Measurements from ENCODE around the gene PKD1L1.
"Not testable (repeated sequence)": the region's sequence is repeated elsewhere in the genome, so short reads cannot be mapped to it uniquely, and the experiment has no call there.

The PKD1L1 gene

DNA sequence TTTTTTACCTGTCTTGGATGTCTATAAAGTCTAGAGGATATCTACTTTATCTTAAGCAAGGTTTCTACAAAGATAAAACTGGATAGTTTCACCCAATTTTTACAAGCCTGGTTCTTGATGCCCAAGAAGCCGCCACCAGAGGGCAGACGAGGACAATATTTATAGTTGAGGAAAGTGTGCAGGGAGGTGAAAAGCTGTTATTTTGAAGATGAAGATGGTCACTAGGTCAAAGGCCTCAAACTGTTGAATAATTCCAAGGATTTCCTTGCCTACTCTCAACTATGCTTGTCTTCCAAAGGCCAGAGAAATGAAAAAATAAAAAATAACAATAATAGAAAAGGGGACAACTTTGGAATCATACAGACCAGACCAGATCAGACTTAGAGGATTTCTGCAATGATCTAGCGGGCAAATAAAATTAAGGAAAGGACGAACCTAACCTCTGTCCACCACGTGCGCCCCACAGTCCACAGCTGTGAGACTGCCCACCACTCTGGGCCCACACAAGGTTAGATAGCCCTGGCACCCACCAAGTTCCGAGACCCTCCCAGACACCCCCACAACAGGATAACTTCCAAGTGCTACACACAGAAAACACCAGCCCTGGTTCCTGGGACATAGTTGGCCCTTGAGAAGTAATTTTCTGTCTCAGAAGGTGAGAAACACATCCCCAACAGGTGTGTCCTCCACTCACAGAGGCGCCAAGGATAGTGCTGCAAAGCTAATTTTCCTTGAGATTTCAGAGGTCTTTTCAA, 2.8 kb downstream of the PKD1L1 start:
- Mint-ChIP-seq H3K4me3 (no peak overlapping the region), H3K4me1 (ENCODE audit: low read depth) (no peaks in the 10 kb centered on the region), H3K27me3 (no peaks in the 10 kb centered on the region), H3K36me3 (no peaks in the 10 kb centered on the region), H3K9me3 (ENCODE audit: low read depth) (no peaks in the 10 kb centered on the region), H3K27ac (no peak overlapping the region)

DNA sequence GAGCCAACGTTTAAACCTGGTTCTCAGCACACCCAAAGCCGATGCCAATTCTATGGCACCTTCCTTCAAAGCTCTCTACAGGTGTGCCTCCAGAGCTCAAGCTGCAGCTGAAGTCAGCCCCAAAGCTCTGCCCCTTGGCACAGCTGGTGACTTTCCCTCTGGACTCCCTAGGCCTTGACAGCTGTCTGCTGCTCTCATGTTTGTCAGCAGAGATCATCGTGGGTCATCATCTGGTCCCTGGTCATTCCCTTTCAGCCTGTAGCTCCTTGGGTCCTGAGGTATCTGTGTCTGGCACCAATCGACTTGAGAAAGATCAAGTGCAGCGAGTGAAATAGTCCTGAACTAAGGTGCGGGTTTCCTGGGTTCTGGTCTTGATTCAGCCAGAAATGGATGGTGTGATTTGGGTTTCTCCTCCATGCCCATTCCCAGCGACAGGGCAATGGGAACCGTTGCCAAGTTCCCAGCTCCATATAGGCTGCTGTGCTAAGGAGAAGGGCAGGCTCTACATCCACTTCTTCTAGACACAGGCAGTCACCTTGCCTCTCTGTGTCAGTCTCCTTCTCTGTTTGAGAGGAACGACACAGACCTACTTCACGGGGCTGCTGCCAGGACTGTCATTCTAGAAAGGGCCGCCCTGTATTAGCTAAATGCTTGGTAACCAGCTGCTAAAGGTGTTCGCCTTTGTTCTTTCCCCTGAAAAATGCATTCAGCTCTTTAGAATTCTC, 3.6 kb downstream of the PKD1L1 start:
- no peak overlapping the region for H3K4me3 Mint-ChIP-seq
- H3K36me3 Mint-ChIP-seq: no peaks in the 10 kb centered on the region

DNA sequence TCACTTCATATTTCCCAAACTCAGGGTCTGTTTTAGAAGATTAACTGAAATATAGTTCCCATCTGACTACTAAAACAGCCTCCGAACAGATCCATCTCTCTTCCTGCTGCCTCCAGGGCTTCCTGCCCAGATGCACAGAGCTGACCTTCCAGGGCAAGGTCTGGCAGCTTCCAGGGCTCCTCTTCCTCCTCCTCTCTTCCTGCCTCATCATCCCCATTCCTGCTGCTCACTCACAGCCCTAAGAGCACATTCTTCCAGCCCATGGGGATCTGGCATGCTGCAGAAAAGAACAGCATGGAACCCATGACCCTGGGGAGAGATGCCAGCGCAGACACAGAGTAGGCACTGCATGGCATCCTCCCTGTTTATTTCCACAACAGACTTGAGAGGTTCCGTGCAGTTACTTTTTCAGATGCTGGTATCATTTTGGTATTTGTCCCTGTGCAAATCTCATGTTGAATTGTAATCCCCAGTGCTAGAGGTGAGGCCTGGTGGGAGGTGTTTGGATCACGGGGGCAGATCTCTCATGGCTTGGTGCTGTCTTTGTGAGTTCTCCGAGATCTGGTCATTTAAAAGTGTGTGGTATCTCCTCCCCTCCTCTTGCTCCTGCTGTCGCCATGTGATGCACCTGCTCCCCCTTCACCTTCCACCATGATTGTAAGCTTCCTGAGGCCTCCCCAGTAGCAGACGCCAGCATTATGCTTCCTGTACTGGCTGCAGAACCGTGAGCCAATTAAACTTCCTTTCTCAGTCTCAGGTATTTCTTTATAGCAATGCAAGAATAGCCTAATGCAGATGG, 4.4 kb downstream of the PKD1L1 start:
- Mint-ChIP-seq H3K9me3 (ENCODE audit: low read depth) (no peaks in the 10 kb centered on the region), H3K27ac (no peak overlapping the region), H3K4me3 (no peak overlapping the region), H3K36me3 (no peaks in the 10 kb centered on the region), H3K27me3 (no peaks in the 10 kb centered on the region), H3K4me1 (ENCODE audit: low read depth) (no peaks in the 10 kb centered on the region)

More for the DNA sequence above, 3.6 kb downstream of the PKD1L1 start:
- Mint-ChIP-seq H3K27ac (no peak overlapping the region), H3K27me3 (no peaks in the 10 kb centered on the region), H3K9me3 (ENCODE audit: low read depth) (no peaks in the 10 kb centered on the region), H3K4me1 (ENCODE audit: low read depth) (no peaks in the 10 kb centered on the region)

DNA sequence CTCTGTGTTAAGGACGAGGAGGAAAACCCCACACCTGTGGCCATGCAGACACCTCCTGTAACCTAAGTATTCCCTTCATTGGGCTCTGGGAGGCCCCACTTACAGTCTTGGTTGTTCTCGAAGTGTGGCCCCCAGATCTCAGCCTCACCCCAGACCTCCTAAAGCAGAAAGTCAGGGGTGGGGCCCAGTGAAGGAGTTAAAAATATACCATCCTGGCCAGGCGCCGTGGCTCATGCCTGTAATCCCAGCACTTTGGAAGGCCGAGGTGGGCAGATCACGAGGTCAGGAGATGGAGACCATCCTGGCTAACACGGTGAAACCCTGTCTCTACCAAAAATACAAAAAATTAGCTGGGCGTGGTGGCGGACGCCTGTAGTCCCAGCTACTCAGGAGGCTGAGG, 5.6 kb downstream of the PKD1L1 start:
- not testable (repeated sequence) for H3K27me3 Mint-ChIP-seq; H3K27ac Mint-ChIP-seq; H3K36me3 Mint-ChIP-seq; H3K9me3 Mint-ChIP-seq (ENCODE audit: low read depth); H3K4me1 Mint-ChIP-seq (ENCODE audit: low read depth); H3K4me3 Mint-ChIP-seq

DNA sequence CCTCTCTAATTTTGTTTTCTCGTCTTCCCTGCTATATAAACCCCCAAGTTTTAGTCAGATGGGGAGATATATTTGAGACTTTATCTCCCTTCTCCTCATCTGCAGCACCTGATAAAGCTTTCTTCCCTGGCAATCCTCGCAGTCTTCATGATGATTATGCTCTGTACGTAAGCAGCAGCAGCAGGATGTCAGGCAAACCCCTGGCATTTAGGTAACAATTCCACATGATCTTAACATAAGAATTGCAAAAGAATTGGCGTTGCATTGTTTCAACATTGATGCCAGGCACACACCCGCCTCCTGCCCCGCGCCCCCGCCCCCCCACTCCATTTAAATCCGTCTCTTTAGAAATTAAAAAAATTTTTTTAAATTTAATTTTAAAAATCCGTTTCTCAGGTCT, 6.1 kb downstream of the PKD1L1 start:
- Mint-ChIP-seq H3K4me3 (no peak overlapping the region), H3K27ac (no peak overlapping the region), H3K27me3 (no peaks in the 10 kb centered on the region), H3K4me1 (ENCODE audit: low read depth) (no peaks in the 10 kb centered on the region), H3K36me3 (no peaks in the 10 kb centered on the region), H3K9me3 (ENCODE audit: low read depth) (no peaks in the 10 kb centered on the region)

DNA sequence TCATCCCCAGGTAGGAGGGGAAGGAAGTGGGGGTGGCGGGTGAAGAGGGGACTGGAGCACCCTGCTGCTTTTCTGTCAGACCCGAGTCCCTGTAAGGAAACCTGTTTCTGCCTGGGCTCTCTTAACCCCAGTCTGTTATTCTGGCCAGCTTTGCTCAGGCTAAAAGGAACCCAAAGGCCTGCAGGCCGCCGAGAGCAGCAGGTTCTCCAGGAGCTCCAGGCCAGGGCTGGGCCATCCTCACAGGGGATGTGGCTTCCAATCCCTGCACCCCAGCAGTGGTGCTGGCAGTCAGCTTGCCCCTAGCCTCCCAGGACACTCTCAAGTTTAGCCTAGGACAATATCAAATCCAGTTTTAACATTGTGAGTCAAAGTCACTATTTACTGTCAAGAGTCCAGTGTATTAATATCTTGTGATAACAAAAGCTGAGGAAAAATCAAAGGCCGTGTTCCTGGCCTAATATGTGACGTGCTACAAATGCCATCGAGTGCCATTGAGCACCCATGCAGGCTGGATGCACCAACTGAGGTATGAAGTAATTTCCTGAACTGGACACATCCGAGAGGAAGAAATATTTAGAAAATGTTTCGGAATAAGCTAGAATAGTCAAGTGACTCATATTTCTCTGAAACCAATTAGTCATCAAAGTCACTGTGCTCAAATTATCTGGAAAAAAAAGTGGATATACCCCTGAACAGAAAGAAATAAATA, 7.0 kb downstream of the PKD1L1 start:
- H3K27ac Mint-ChIP-seq: no peak overlapping the region
- H3K4me3 Mint-ChIP-seq: no peak overlapping the region
- H3K36me3 Mint-ChIP-seq: no peaks in the 10 kb centered on the region
- no peaks in the 10 kb centered on the region for H3K4me1 Mint-ChIP-seq (ENCODE audit: low read depth)
- H3K9me3 Mint-ChIP-seq (ENCODE audit: low read depth): no peaks in the 10 kb centered on the region
- no peaks in the 10 kb centered on the region for H3K27me3 Mint-ChIP-seq

DNA sequence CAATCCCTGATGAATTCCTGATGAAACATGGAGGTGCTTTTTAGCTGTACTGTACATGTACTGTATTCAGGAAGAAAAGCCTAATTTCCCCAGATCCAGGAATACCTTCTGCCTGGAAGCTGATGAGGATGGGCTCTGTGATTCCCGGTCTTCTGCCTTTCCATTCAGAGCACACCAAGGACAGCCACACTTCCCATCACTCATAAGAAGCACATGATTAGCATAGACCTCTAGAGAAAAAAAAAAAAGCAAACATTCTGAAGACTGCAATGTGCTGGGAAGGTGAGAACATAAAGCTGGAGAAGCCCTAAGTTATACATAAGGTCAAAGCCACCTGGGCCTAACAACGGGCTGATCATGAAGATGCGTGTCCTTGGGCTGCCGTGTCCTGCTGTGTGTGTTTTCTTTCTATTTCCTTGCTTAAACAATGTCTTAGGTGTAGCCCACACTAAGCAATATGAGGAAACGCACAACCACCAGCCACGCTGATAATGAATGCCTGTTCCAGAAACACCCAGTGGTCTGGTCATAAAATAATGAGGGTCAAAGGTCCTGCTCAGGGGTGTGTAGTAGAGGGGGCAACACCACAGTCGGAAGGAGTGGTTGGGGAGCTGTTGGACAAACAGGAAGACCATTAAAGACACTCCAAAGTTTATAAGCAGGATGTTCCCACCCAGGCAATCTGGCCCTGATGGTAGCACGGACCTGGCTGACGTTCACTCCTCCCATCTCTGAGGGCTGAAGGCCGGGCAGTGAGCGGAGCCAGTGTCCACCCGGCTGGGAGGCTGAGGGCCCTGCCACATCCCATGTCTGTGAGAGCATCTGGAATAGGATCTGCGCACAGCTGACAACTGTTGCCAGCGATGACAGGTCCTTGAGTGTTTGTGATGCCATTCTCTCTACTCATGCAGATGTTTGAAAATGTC, 7.9 kb downstream of the PKD1L1 start:
- no peaks in the 10 kb centered on the region for H3K36me3 Mint-ChIP-seq
- H3K27ac Mint-ChIP-seq: no peak overlapping the region
- H3K4me1 Mint-ChIP-seq (ENCODE audit: low read depth): no peaks in the 10 kb centered on the region
- no peaks in the 10 kb centered on the region for H3K9me3 Mint-ChIP-seq (ENCODE audit: low read depth)
- H3K4me3 Mint-ChIP-seq: no peak overlapping the region
- H3K27me3 Mint-ChIP-seq: no peaks in the 10 kb centered on the region

DNA sequence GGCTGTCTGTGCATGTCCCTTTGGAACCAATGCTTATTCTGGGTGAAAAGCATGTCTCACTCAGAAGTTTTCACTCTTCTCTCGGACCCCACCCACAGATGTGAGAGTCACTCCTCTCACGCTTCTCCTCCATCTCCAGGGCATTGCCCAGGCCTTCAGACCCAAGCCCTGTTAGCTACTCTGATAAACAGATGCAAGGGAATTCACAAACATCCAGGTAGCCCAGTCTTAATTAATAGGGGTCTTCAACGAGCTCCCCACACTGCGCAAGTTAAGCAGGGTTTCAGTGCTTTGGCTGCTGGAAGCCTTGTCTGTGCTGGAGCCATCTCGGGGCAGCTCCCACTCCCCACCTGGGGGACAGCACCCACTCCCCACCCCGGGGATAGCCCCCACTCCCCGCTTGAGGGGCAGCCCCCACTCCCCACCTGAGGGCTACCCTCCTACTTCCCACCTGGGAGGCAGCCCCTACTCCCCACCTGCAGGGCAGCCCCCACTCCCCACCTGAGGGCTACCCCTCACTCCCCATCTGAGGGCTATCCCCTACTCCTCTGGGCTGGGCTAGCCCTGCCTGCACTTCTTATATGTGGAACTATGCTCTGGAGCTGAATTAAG, 8.7 kb downstream of the PKD1L1 start:
- H3K27me3 Mint-ChIP-seq: no peaks in the 10 kb centered on the region
- H3K27ac Mint-ChIP-seq: no peak overlapping the region
- no peaks in the 10 kb centered on the region for H3K4me1 Mint-ChIP-seq (ENCODE audit: low read depth)
- H3K9me3 Mint-ChIP-seq (ENCODE audit: low read depth): no peaks in the 10 kb centered on the region
- no peaks in the 10 kb centered on the region for H3K36me3 Mint-ChIP-seq
- no peak overlapping the region for H3K4me3 Mint-ChIP-seq

DNA sequence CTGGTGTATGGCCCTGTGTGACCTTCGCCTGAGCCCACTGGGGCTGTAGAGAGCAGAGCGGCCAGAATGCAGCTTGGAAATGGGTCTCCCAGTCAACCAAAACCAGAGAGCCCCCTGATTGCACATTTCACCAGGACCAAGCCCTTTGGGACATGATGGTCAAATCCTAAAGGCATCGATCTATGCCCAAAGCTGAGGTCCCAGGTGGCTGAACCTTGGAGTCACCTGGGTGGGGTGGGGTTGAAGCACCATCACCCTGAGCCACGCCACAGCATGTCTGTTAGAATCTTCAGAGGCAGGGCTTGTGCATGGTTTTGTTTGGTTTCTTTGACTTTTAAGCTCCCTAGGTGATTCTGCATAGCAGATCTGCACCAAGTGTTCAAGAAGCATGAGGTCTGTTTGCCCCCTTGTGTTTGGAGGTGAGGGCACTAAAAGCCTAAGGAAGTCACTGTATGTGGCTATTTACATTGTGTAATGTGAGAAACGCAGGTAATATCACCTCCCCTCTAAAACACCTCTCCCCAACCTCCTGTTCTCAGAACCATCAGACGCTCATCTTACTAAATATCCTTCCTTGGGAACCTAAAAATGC, 9.6 kb downstream of the PKD1L1 start:
- no peaks in the 10 kb centered on the region for H3K27me3 Mint-ChIP-seq
- H3K9me3 Mint-ChIP-seq (ENCODE audit: low read depth): no peaks in the 10 kb centered on the region
- H3K4me3 Mint-ChIP-seq: no peak overlapping the region
- H3K4me1 Mint-ChIP-seq (ENCODE audit: low read depth): no peaks in the 10 kb centered on the region
- H3K27ac Mint-ChIP-seq: no peak overlapping the region
- H3K36me3 Mint-ChIP-seq: no peaks in the 10 kb centered on the region

DNA sequence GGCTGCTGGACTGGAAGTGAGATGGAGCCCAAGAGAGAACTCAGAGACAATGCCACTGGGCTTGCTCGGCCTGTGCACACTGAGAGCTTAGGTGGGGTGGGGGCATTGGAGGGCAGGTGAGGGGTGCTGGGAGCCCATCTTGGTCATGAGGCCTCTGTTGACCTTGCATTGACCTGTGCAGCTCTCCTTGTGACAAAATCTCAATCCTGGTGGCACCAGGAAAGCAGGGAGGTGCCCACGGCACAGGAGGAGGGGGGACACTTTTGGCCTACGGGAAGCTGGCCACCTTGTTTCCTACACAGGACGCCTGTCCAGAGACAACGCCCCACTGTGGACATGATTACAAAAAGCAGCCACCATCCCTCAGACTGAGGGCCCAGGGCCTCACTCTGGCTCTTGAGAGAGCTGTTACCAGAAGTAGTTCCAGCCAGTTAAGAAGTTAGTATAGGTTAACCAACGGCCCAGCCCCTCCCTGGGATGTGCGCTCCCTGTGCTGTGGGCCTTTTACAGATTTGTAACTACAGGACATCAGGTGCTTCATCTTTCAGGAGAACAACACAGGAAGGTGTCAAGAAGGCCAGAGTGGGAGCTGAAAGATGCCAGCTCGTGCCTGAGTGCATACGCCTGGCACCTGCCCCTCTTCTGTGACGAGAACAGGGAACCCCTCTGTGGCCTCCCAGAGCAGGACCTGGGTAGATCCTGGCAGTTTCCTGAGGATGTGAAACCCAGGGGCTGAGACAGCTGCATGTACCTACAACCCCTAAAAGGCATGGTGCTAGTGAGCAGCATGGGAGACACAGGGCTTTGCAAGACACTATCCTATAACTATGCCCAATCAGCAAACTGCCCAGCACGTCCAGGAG, 10.3 kb downstream of the PKD1L1 start:
- no peaks in the 10 kb centered on the region for H3K27me3 Mint-ChIP-seq
- no peak overlapping the region for H3K27ac Mint-ChIP-seq
- H3K36me3 Mint-ChIP-seq: no peaks in the 10 kb centered on the region
- no peak overlapping the region for H3K4me3 Mint-ChIP-seq
- no peaks in the 10 kb centered on the region for H3K9me3 Mint-ChIP-seq (ENCODE audit: low read depth)
- H3K4me1 Mint-ChIP-seq (ENCODE audit: low read depth): no peaks in the 10 kb centered on the region

DNA sequence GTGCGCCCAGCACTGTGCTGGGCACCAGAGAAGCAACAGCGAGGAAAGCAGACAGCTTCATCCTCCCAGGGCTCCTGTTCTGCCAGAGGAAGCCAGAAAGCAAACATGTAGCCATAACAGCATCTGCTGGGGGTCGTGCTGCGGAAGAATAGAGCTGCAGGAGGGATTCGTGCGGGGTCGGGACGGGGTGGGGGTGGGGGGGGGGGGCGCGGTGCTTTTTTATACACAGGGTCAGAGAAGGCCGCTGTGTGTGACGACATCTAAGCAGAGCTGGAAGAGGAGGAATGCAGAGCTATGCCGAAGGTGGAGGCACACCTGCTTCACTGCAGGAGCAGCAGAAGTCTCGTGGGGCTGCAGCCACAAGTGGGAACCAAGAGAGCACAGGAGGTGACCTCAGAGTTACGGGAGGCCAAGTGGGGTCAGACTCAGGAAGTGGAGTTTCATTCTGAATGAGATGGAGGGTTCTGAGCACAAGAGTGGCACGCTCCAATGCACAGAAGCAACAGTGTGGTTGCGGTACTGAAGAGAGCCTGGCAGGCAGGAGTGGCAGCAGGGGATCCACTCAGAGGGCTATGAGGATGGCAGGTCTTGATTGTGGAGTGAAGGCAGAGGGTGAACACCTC, 11.1 kb downstream of the PKD1L1 start:
- Mint-ChIP-seq H3K4me1 (ENCODE audit: low read depth) (no peaks in the 10 kb centered on the region), H3K36me3 (no peaks in the 10 kb centered on the region), H3K27me3 (no peaks in the 10 kb centered on the region), H3K27ac (no peak overlapping the region), H3K9me3 (ENCODE audit: low read depth) (no peaks in the 10 kb centered on the region), H3K4me3 (no peak overlapping the region)

DNA sequence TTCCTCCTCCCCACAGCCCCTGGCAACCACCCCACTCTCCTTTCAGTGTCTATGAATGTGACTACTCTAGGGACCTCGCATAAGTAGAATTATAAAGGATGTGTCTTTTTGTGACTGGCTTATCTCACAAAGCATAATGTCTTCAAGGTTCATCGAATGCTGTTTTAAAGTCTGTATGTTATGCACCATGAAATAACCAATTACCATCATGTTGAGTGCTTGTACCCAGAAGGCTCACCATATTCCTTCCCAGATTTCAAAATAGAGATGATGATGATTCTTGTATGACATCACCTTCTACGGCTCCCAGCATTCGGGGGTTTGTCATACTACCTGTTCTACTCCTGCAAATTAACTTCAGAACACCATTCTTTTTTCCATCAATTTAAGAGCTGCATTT, 11.9 kb downstream of the PKD1L1 start:
- Mint-ChIP-seq H3K4me3 (no peak overlapping the region), H3K36me3 (no peaks in the 10 kb centered on the region), H3K27me3 (no peaks in the 10 kb centered on the region), H3K4me1 (ENCODE audit: low read depth) (no peaks in the 10 kb centered on the region), H3K9me3 (ENCODE audit: low read depth) (no peaks in the 10 kb centered on the region), H3K27ac (no peak overlapping the region)

Measured in activated naive CD8-positive, alpha-beta T cell (primary cell).